Right lobe of liver (tissue), 4 donors: ENCODE measurements around the gene WTAP.

Source experiments
- CTCF ChIP-seq, 4 donors: fragments of 200-600 bp in 3 of 4; fragments of 450-650 bp in 1 of 4; IDR thresholded peaks; one replicate each; pipeline versions ENCODE4 v1.5.1 to v1.8.0; 2016 to 2022; ENCODE audit warnings: antibody characterized with exemption in 4 of 4, mild to moderate bottlenecking in 2 of 4
- POLR2A ChIP-seq: fragments of 450-650 bp; IDR thresholded peaks from one replicate; pipeline ENCODE4 v1.6.1; 2017; ENCODE audit warnings: antibody characterized with exemption, mild to moderate bottlenecking
- donor health status: DM: no; HTN: no; CAD: no.
- donor health status: DM: no; HTN: no; CAD: no.
- donor health status: DM: no; HTN: yes; CAD: no.

- no peak for TF ChIP-seq POLR2A
- TF ChIP-seq CTCF (IDR thresholded peaks at IDR 0.05), result no peak
Measured at GRCh38 chr6:159713984-159714383, 13.3 kb upstream of the WTAP start.
